HCT116 (cell line): ENCODE measurements around the gene DNAH5.

Source experiments
- CTCF ChIP-seq, 3 experiments: fragments of 200-600 bp in 1 of 3; sonication (generic) in 1 of 3; IDR thresholded peaks in 2 of 3; conservative IDR thresholded peaks in 1 of 3; 2 replicates each; pipeline ENCODE4 v1.5.1; 2012 to 2017; ENCODE audit warnings: low read depth in 2 of 3, low read length in 2 of 3, antibody characterized with exemption in 1 of 3, borderline replicate concordance in 1 of 3, control low read depth in 1 of 3, mild to moderate bottlenecking in 1 of 3, mixed read lengths in 1 of 3, mixed run types in 1 of 3, moderate library complexity in 1 of 3; ENCODE audit not compliant: insufficient read depth in 1 of 3
- ELF1 ChIP-seq: IDR thresholded peaks from 2 replicates; pipeline ENCODE4 v1.6.1; 2012; ENCODE audit warnings: low read depth, borderline replicate concordance
- EZH2phosphoT487 ChIP-seq: fragments of 200-600 bp; IDR thresholded peaks from 2 replicates; pipeline ENCODE4 v1.6.1; 2018; ENCODE audit warnings: antibody characterized with exemption, borderline replicate concordance
- REST ChIP-seq: IDR thresholded peaks from 2 replicates; pipeline ENCODE4 v1.6.1; 2012; ENCODE audit warnings: low read depth
- YY1 ChIP-seq: IDR thresholded peaks from 2 replicates; pipeline ENCODE4 v1.6.1; 2011; ENCODE audit warnings: low read length, low read depth, moderate library complexity, mild to moderate bottlenecking; ENCODE audit not compliant: insufficient replicate concordance; ENCODE audit errors: extremely low read depth
- ZFX ChIP-seq: fragments of 450-650 bp; IDR thresholded peaks from 2 replicates; pipeline ENCODE4 v1.6.1; 2017

GRCh38 chr5:13695076-13695712 is 249.3 kb downstream of the DNAH5 start:
- TF ChIP-seq REST (no peak), EZH2phosphoT487 (no peak), YY1 (no peak), CTCF (IDR thresholded peaks at IDR 0.05 in 2 of 3, conservative IDR thresholded peaks at IDR 0.05 in 1 of 3; ENCODE audit: borderline replicate concordance in 1 of 3, insufficient read depth in 1 of 3, low read depth in 2 of 3, low read length in 2 of 3) (no peak), ZFX (no peak), ELF1 (no peak)
